OCI-LY3 (cell line): ENCODE data around the gene SREBF1.

Source experiments
- H2AFZ ChIP-seq: fragments of 200-600, 300-600 bp; shearing (Covaris generic); 2 replicates; pipeline ENCODE4 v1.6.0; 2014; ENCODE audit warnings: antibody characterized with exemption, low read depth, low read length
- H3K27ac ChIP-seq: fragments of 200-600, 300-600 bp; sonication (generic); 2 replicates; pipeline ENCODE4 v1.5.1; 2014; ENCODE audit warnings: mild to moderate bottlenecking, low read length, moderate library complexity, mixed read lengths
- H3K27me3 ChIP-seq: fragments of 200-600, 300-600 bp; sonication (generic); 2 replicates; pipeline ENCODE4 v1.6.1; 2014; ENCODE audit warnings: low read depth, low read length, mixed read lengths
- H3K36me3 ChIP-seq: fragments of 200-600, 300-600 bp; sonication (generic); replicated peaks from 2 replicates; pipeline ENCODE3; 2014; ENCODE audit warnings: low read depth, low read length, mixed read lengths
- H3K4me1 ChIP-seq: fragments of 300-600, 200-600 bp; sonication (generic); 2 replicates; pipeline ENCODE4 v1.6.1; 2014; ENCODE audit warnings: low read length, mixed read lengths
- H3K4me2 ChIP-seq: fragments of 200-600, 300-600 bp; sonication (generic); 2 replicates; pipeline ENCODE4 v1.6.1; 2014; ENCODE audit warnings: low read length, mixed read lengths
- H3K4me3 ChIP-seq: fragments of 300-600, 200-600 bp; sonication (generic); 2 replicates; pipeline ENCODE4 v1.5.1; 2014; ENCODE audit warnings: antibody characterized with exemption, mild to moderate bottlenecking, low read length, moderate library complexity
- H3K79me2 ChIP-seq: fragments of 300-600, 200-600 bp; shearing (Covaris generic); 2 replicates; pipeline ENCODE4 v1.6.1; 2014; ENCODE audit warnings: mild to moderate bottlenecking, low read length, mixed read lengths
- H3K9ac ChIP-seq: fragments of 300-600, 200-600 bp; shearing (Covaris generic); 2 replicates; pipeline ENCODE4 v1.6.0; 2014; ENCODE audit warnings: mild to moderate bottlenecking, low read length, moderate library complexity
- H3K9me3 ChIP-seq: fragments of 200-600, 300-600 bp; shearing (Covaris generic); 2 replicates; pipeline ENCODE4 v1.6.1; 2014; ENCODE audit warnings: low read length, mixed read lengths; ENCODE audit not compliant: insufficient read depth
- H4K20me1 ChIP-seq: fragments of 200-600, 300-600 bp; sonication (generic); 2 replicates; pipeline ENCODE4 v1.6.1; 2016; ENCODE audit warnings: low read length, mixed read lengths; ENCODE audit not compliant: insufficient read depth
- EZH2phosphoT487 ChIP-seq: fragments of 200-600 bp; shearing (Covaris generic); IDR thresholded peaks from 2 replicates; pipeline ENCODE4 v1.6.1; 2018; ENCODE audit warnings: antibody characterized with exemption, mixed run types, low read depth
- TF ChIP-seq, protein P1 (sequence below): fragments of 200-600, 300-600 bp; sonication (generic); IDR thresholded peaks from 2 replicates; pipeline ENCODE4 v1.5.1; 2014; ENCODE audit warnings: antibody characterized with exemption, low read length, low read depth

The SREBF1 gene

DNA sequence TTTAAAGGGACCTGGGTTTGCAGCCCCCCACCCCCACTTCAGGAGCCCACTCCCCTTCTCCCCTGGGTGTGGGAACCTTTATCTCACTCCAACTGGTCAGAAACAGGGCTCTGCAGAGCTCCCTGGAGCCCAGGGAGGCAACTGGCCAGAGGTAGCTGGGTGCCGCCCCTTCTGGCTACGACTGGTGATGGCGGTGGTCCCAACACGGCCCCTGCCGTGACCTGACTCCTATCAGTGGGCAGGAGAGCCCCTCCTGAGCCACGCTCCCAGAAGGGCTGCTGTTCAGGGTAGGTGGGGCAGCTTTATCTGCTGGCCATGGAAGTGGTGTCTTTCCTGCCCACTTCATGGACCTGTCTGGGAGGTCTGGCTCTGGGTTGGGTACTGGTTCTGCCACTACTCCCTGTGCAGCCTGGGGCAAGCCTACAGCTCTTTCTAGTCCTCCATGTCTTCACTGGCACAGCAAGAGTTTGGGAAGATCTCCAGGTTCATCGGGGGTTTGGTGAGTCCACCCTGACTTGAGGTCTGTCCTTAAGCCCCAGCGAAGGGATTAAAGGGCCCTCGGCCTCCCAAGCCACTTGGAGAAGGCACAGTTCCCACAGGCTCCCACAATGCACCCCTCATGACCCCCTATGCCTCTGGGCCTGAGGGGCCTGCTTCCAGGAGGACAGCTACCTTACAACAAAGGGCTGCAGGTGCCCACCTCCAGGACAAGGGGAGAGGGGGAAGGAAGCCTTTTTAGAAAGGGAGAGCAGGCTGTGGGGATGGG, 5.5 kb upstream of the SREBF1 start:
- H3K4me2 ChIP-seq = no peak overlapping the region
- H3K4me1 ChIP-seq = peaks cover 26% of the 10 kb centered on the region

DNA sequence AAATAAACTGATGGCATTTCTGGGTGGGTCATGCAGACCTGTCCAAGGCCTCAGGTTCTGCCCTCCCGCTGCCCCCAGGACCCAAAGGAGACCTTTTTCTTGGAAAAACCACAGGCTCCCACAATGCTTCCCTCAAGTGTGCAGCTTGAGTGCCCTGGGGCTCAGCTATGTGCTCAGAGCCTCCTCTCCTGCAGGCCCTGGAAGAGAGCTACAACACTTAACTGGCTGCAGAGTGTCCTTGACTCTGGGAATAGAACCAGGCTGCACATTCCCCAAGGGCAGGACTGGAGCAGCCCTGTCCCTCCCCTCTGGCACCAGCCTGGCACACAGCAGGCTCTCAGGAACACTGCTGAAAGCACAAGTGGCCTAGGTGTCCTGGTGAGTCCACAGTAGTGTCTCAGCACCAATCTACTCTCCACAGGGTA, 4.8 kb upstream of the SREBF1 start:
- H3K27ac ChIP-seq = no peak overlapping the region
- no peaks in the 10 kb centered on the region for H3K9me3 ChIP-seq
- H3K4me2 ChIP-seq = no peak overlapping the region
- peaks cover 30% of the 10 kb centered on the region for H3K4me1 ChIP-seq
- no peaks in the 10 kb centered on the region for H3K36me3 ChIP-seq
- H4K20me1 ChIP-seq = no peaks in the 10 kb centered on the region
- TF ChIP-seq EZH2phosphoT487 = no peak
- TF ChIP-seq, protein P1, sequence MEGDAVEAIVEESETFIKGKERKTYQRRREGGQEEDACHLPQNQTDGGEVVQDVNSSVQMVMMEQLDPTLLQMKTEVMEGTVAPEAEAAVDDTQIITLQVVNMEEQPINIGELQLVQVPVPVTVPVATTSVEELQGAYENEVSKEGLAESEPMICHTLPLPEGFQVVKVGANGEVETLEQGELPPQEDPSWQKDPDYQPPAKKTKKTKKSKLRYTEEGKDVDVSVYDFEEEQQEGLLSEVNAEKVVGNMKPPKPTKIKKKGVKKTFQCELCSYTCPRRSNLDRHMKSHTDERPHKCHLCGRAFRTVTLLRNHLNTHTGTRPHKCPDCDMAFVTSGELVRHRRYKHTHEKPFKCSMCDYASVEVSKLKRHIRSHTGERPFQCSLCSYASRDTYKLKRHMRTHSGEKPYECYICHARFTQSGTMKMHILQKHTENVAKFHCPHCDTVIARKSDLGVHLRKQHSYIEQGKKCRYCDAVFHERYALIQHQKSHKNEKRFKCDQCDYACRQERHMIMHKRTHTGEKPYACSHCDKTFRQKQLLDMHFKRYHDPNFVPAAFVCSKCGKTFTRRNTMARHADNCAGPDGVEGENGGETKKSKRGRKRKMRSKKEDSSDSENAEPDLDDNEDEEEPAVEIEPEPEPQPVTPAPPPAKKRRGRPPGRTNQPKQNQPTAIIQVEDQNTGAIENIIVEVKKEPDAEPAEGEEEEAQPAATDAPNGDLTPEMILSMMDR = no peak
- no peak overlapping the region for H3K4me3 ChIP-seq
- H3K79me2 ChIP-seq = no peaks in the 10 kb centered on the region
- no peak overlapping the region for H2AFZ ChIP-seq
- no peak overlapping the region for H3K9ac ChIP-seq
- H3K27me3 ChIP-seq = no peaks in the 10 kb centered on the region

More for the DNA sequence above, 5.5 kb upstream of the SREBF1 start:
- H3K9me3 ChIP-seq = no peaks in the 10 kb centered on the region
- no peaks in the 10 kb centered on the region for H3K79me2 ChIP-seq
- H3K36me3 ChIP-seq = no peaks in the 10 kb centered on the region
- no peak overlapping the region for H3K9ac ChIP-seq
- no peaks in the 10 kb centered on the region for H4K20me1 ChIP-seq
- H3K4me3 ChIP-seq = no peak overlapping the region
- H2AFZ ChIP-seq = no peak overlapping the region
- H3K27me3 ChIP-seq = no peaks in the 10 kb centered on the region
- TF ChIP-seq EZH2phosphoT487 = no peak
- TF ChIP-seq, protein P1 = no peak
- H3K27ac ChIP-seq = no peak overlapping the region

DNA sequence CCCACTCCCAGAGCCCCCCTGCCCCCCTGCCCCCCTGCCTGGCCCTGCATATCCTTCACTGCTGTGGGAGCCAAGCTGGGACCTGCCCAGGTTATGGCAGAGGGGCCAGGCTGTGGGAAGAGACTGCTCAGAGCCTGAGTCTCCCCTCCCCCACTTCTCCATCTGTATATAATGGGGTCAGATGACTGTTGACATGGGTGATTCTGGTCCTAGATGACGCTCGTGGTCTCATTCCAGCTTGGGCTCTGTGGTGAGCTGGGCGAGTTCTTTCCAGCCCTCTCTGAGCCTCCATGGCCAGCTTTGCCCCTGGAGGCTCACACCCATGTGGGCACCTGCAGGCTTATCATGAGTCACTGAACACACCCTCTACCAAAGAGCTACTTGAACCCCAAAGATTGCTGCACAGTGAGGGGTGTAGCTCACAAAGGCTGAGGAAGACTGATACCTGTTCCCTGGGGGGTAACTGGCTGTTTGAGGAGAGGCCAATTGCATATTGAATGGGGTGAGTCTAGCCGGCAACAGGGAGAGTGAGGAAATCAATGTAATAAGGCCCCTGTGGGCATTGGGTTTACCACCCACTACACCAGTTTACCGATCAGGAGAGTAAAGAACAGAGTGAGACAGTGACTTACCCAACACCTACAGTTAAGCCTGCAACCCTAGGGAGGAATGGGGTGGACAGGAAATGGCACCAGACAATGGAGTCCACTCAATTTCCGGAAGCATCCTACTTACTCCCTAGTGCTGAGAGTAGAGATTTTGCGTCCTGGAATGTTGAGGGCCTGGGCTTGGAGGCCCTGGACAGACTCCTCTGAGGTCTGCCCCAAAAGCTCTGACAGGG, 4.2 kb upstream of the SREBF1 start:
- peak overlapping the region; percentile 83 for H3K4me3 ChIP-seq
- peak overlapping the region; percentile 84 for H3K9ac ChIP-seq
- no peak for TF ChIP-seq EZH2phosphoT487
- TF ChIP-seq, protein P1 = no peak
- H3K9me3 ChIP-seq = no peaks in the 10 kb centered on the region
- H2AFZ ChIP-seq = no peak overlapping the region
- H3K4me2 ChIP-seq = peak overlapping the region; percentile 75
- no peaks in the 10 kb centered on the region for H3K27me3 ChIP-seq
- H4K20me1 ChIP-seq = no peaks in the 10 kb centered on the region
- H3K27ac ChIP-seq = peak overlapping the region; percentile 79; the same call in 1 of the 2 replicates
- peaks cover 1% of the 10 kb centered on the region; the same call in 1 of the 2 replicates for H3K79me2 ChIP-seq
- H3K4me1 ChIP-seq = peaks cover 30% of the 10 kb centered on the region
- H3K36me3 ChIP-seq = no peaks in the 10 kb centered on the region
